HEK293 (cell line): ENCODE results near the gene LDB1.

Experiments used
- MZF1 ChIP-seq: fragments of 450-650 bp; formaldehyde crosslinking; IDR thresholded peaks from 2 replicates; pipeline ENCODE4 v1.5.1; 2017; ENCODE audit warnings: missing biosample characterization, missing genetic modification characterization, borderline replicate concordance
- ZFP3 ChIP-seq: fragments of 450-650 bp; formaldehyde crosslinking; IDR thresholded peaks from 2 replicates; pipeline ENCODE4 v1.5.1; 2016; ENCODE audit warnings: low read depth, missing biosample characterization, missing genetic modification characterization
- ZNF660 ChIP-seq: fragments of 450-650 bp; IDR thresholded peaks from 2 replicates; pipeline ENCODE4 v1.5.1; 2018; ENCODE audit warnings: missing biosample characterization, mild to moderate bottlenecking, missing genetic modification characterization
- ZSCAN18 ChIP-seq: fragments of 450-650 bp; formaldehyde crosslinking; IDR thresholded peaks from 2 replicates; pipeline ENCODE4 v1.5.1; 2016; ENCODE audit warnings: missing biosample characterization, missing genetic modification characterization
- TF ChIP-seq, protein P1 (sequence below): fragments of 450-650 bp; formaldehyde crosslinking; IDR thresholded peaks from 2 replicates; pipeline ENCODE4 v1.5.1; 2016; ENCODE audit warnings: missing biosample characterization, missing genetic modification characterization

DNA sequence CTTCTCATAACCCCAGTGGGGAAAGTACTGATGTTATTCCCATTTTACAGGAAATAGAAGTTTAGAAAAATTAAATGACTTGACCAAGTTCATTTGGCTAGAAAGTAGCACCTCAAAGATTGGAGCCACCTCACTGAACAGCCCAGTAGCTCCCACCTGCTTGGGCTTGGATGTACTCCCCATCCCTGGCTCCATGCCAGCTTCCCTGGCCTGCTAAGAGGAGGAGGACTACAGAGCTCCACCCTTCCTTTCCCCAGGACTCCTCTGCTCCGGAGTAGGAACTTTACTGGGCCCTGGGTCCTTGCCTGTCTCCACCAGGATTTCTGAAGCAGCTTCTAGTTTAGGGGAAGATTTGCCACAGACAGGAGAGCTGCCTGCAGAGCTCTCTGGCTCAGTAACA, 52.0 kb downstream of the LDB1 start:
- TF ChIP-seq ZSCAN18 (tag by site-specific recombination) = no peak
- TF ChIP-seq ZFP3 = no peak
- TF ChIP-seq MZF1 (tag by site-specific recombination) = no peak
- TF ChIP-seq, protein P1, sequence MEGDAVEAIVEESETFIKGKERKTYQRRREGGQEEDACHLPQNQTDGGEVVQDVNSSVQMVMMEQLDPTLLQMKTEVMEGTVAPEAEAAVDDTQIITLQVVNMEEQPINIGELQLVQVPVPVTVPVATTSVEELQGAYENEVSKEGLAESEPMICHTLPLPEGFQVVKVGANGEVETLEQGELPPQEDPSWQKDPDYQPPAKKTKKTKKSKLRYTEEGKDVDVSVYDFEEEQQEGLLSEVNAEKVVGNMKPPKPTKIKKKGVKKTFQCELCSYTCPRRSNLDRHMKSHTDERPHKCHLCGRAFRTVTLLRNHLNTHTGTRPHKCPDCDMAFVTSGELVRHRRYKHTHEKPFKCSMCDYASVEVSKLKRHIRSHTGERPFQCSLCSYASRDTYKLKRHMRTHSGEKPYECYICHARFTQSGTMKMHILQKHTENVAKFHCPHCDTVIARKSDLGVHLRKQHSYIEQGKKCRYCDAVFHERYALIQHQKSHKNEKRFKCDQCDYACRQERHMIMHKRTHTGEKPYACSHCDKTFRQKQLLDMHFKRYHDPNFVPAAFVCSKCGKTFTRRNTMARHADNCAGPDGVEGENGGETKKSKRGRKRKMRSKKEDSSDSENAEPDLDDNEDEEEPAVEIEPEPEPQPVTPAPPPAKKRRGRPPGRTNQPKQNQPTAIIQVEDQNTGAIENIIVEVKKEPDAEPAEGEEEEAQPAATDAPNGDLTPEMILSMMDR (tag by site-specific recombination) = no peak
- TF ChIP-seq ZNF660 (tag by site-specific recombination) = 0 out of 2 replicates have a peak, but pooled peaks have one; percentile 55
